NK-92 (cell line): ENCODE data around the gene STAG3.
A peak's percentile ranks its signal among the peaks of the same experiment; 100 is the strongest.
"Not testable (repeated sequence)": the region's sequence is repeated elsewhere in the genome, so short reads cannot be mapped to it uniquely, and the experiment has no call there.

Experiments
- DNase-seq: peaks from one replicate; lab custom pipeline; 2025; ENCODE audit not compliant: unreplicated experiment; lab: John Stamatoyannopoulos, UW

STAG3 gene

GRCh38 chr7:100177045-100178001 lies at the start of gene STAG3, which contains the start of gene GPC2:
Gene STAG3 (plus strand): TSS chr7:100177918. CDS start chr7:100180557, 2,639 bp downstream.
Gene GPC2 (minus strand): TSS chr7:100177381. CDS start chr7:100177199, 182 bp downstream.
- DNase-seq, result peak; percentile 78

GRCh38 chr7:100128637-100128963 lies 49.1 kb upstream of the STAG3 start:
- no peak for DNase-seq

GRCh38 chr7:100130220-100130607 lies 47.5 kb upstream of the STAG3 start:
- not testable (repeated sequence) for DNase-seq

- DNase-seq, result no peak
Measured at GRCh38 chr7:100130608-100131453, 46.9 kb upstream of the STAG3 start.

- DNase-seq, result no peak
Measured at GRCh38 chr7:100132126-100132525, 45.6 kb upstream of the STAG3 start.

- no peak for DNase-seq
Measured at GRCh38 chr7:100132697-100133151, 45.0 kb upstream of the STAG3 start.

GRCh38 chr7:100137851-100138760 lies 39.6 kb upstream of the STAG3 start:
- DNase-seq, result no peak

GRCh38 chr7:100141555-100141949 lies 36.2 kb upstream of the STAG3 start:
- DNase-seq, result no peak

- no peak for DNase-seq
Measured at GRCh38 chr7:100142461-100142860, 35.3 kb upstream of the STAG3 start.

- not testable (repeated sequence) for DNase-seq
Measured at GRCh38 chr7:100146350-100146749, 31.4 kb upstream of the STAG3 start.

GRCh38 chr7:100147278-100147677 lies 30.4 kb upstream of the STAG3 start:
- DNase-seq, result no peak

- DNase-seq, result no peak
Measured at GRCh38 chr7:100148225-100148558, 29.5 kb upstream of the STAG3 start.

- peak; percentile 99 for DNase-seq
Measured at GRCh38 chr7:100148559-100149328, 29.0 kb upstream of the STAG3 start, which contains the start of gene LAMTOR4. Gene LAMTOR4 (plus strand): TSS chr7:100148918. CDS start chr7:100148973, 55 bp downstream.

GRCh38 chr7:100152404-100152803 lies 25.3 kb upstream of the STAG3 start:
- DNase-seq, result no peak

- no peak for DNase-seq
Measured at GRCh38 chr7:100152937-100153666, 24.6 kb upstream of the STAG3 start.

- DNase-seq, result no peak
Measured at GRCh38 chr7:100153708-100154535, 23.8 kb upstream of the STAG3 start.

GRCh38 chr7:100154651-100155491 lies 22.8 kb upstream of the STAG3 start:
- no peak for DNase-seq
